MM.1S (cell line): ENCODE data around the gene ZNF292.

ENCODE experiments used
- DNase-seq: peaks from one replicate; pipeline ENCODE4 v3.0.0-alpha.2; 2015
- H2AFZ ChIP-seq: fragments of 300-600 bp; sonication (generic); 2 replicates; pipeline ENCODE4 v1.6.0; 2016; ENCODE audit warnings: antibody characterized with exemption, low read length
- H3F3A ChIP-seq: fragments of 300-600 bp; sonication (generic); 2 replicates; pipeline ENCODE4 v1.6.1; 2016; ENCODE audit warnings: mild to moderate bottlenecking, antibody characterized with exemption, low read length, moderate library complexity, mixed read lengths; ENCODE audit not compliant: insufficient read depth
- H3K27ac ChIP-seq: fragments of 300-600 bp; sonication (generic); 2 replicates; pipeline ENCODE4 v1.5.1; 2016; ENCODE audit warnings: mild to moderate bottlenecking, low read length
- H3K27me3 ChIP-seq: fragments of 300-600 bp; sonication (generic); replicated peaks from 2 replicates; pipeline ENCODE4 v1.6.0; 2016; ENCODE audit warnings: low read length; ENCODE audit not compliant: insufficient read depth
- H3K36me3 ChIP-seq: fragments of 300-600 bp; sonication (generic); replicated peaks from 2 replicates; pipeline ENCODE4 v1.6.1; 2016; ENCODE audit warnings: mild to moderate bottlenecking, low read length, mixed read lengths; ENCODE audit not compliant: insufficient read depth
- H3K4me1 ChIP-seq: fragments of 300-600 bp; sonication (generic); 2 replicates; pipeline ENCODE4 v1.6.1; 2016; ENCODE audit warnings: low read length, mixed read lengths
- H3K4me2 ChIP-seq: fragments of 300-600 bp; sonication (generic); 2 replicates; pipeline ENCODE4 v1.6.0; 2016; ENCODE audit warnings: low read depth, low read length
- H3K4me3 ChIP-seq: fragments of 300-600 bp; sonication (generic); 2 replicates; pipeline ENCODE4 v1.5.1; 2016; ENCODE audit warnings: low read length, mixed read lengths
- H3K79me2 ChIP-seq: fragments of 300-600 bp; sonication (generic); 2 replicates; pipeline ENCODE4 v1.6.1; 2016; ENCODE audit warnings: mixed run types, low read length, mixed read lengths
- H3K9ac ChIP-seq: fragments of 300-600 bp; sonication (generic); 2 replicates; pipeline ENCODE4 v1.6.1; 2016; ENCODE audit warnings: low read length, mixed read lengths
- H3K9me2 ChIP-seq: fragments of 300-600 bp; sonication (generic); replicated peaks from 2 replicates; pipeline ENCODE4 v1.6.1; 2016; ENCODE audit warnings: mild to moderate bottlenecking, low read length, mixed read lengths; ENCODE audit not compliant: insufficient read depth
- H3K9me3 ChIP-seq: fragments of 300-600 bp; sonication (generic); replicated peaks from 2 replicates; pipeline ENCODE4 v1.6.1; 2016; ENCODE audit warnings: mild to moderate bottlenecking, low read length, mixed read lengths; ENCODE audit not compliant: insufficient read depth
- H4K20me1 ChIP-seq: fragments of 300-600 bp; sonication (generic); 2 replicates; pipeline ENCODE4 v1.6.1; 2016; ENCODE audit warnings: mild to moderate bottlenecking, low read length, moderate library complexity, mixed read lengths; ENCODE audit not compliant: insufficient read depth
- EZH2 ChIP-seq: fragments of 300-600 bp; sonication (generic); optimal IDR thresholded peaks from 2 replicates; pipeline ENCODE3; 2017; ENCODE audit warnings: low read depth, mild to moderate bottlenecking, antibody characterized with exemption, low read length, mixed read lengths
- EZH2phosphoT487 ChIP-seq: fragments of 300-600 bp; sonication (generic); IDR thresholded peaks from 2 replicates; pipeline ENCODE4 v1.6.1; 2018; ENCODE audit warnings: antibody characterized with exemption, low read length
- TF ChIP-seq, protein P1 (sequence below): fragments of 300-600 bp; sonication (generic); IDR thresholded peaks from 2 replicates; pipeline ENCODE4 v1.5.1; 2016; ENCODE audit warnings: antibody characterized with exemption, low read length, mixed read lengths

ZNF292 gene

GRCh38 chr6:87210979-87211378, 55.6 kb downstream of the ZNF292 start:
- Histone ChIP-seq H3K36me3 (no peaks in the 10 kb centered on the region), H3K27me3 (no peaks in the 10 kb centered on the region), H3K9me2 (no peaks in the 10 kb centered on the region), H3F3A (no peaks in the 10 kb centered on the region), H3K79me2 (peaks cover 89% of the 10 kb centered on the region), H3K9ac (no peak overlapping the region), H4K20me1 (peaks cover 17% of the 10 kb centered on the region), H2AFZ (no peak overlapping the region), H3K4me1 (no peaks in the 10 kb centered on the region), H3K27ac (no peak overlapping the region), H3K4me3 (no peak overlapping the region), H3K4me2 (no peak overlapping the region), H3K9me3 (no peaks in the 10 kb centered on the region)
- TF ChIP-seq, protein P1, sequence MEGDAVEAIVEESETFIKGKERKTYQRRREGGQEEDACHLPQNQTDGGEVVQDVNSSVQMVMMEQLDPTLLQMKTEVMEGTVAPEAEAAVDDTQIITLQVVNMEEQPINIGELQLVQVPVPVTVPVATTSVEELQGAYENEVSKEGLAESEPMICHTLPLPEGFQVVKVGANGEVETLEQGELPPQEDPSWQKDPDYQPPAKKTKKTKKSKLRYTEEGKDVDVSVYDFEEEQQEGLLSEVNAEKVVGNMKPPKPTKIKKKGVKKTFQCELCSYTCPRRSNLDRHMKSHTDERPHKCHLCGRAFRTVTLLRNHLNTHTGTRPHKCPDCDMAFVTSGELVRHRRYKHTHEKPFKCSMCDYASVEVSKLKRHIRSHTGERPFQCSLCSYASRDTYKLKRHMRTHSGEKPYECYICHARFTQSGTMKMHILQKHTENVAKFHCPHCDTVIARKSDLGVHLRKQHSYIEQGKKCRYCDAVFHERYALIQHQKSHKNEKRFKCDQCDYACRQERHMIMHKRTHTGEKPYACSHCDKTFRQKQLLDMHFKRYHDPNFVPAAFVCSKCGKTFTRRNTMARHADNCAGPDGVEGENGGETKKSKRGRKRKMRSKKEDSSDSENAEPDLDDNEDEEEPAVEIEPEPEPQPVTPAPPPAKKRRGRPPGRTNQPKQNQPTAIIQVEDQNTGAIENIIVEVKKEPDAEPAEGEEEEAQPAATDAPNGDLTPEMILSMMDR, result no peak
- TF ChIP-seq EZH2phosphoT487, result no peak
- no peak for TF ChIP-seq EZH2
- DNase-seq, result no peak

- Histone ChIP-seq H3K9me3 (no peaks in the 10 kb centered on the region), H3K79me2 (peaks cover 72% of the 10 kb centered on the region), H3F3A (no peaks in the 10 kb centered on the region), H3K36me3 (no peaks in the 10 kb centered on the region), H3K4me3 (no peak overlapping the region), H3K9ac (no peak overlapping the region), H4K20me1 (peaks cover 17% of the 10 kb centered on the region), H3K9me2 (no peaks in the 10 kb centered on the region), H3K4me1 (no peaks in the 10 kb centered on the region), H3K27ac (no peak overlapping the region), H3K27me3 (no peaks in the 10 kb centered on the region), H3K4me2 (no peak overlapping the region), H2AFZ (no peak overlapping the region)
- DNase-seq, result no peak
- no peak for TF ChIP-seq EZH2phosphoT487
- TF ChIP-seq, protein P1, result no peak
- TF ChIP-seq EZH2, result no peak
These were observed 57.2 kb downstream of the ZNF292 start for GRCh38 chr6:87212596-87212995.

GRCh38 chr6:87213364-87213763, 58.0 kb downstream of the ZNF292 start:
- no peaks in the 10 kb centered on the region for H3K9me2 ChIP-seq

More at GRCh38 chr6:87213364-87213763, 58.0 kb downstream of the ZNF292 start:
- no peaks in the 10 kb centered on the region for H3F3A ChIP-seq
- H3K4me2 ChIP-seq, result no peak overlapping the region
- peaks cover 15% of the 10 kb centered on the region for H4K20me1 ChIP-seq
- H3K9ac ChIP-seq, result no peak overlapping the region
- no peak overlapping the region for H3K27ac ChIP-seq
- no peaks in the 10 kb centered on the region for H3K27me3 ChIP-seq
- H3K79me2 ChIP-seq, result peaks cover 65% of the 10 kb centered on the region
- TF ChIP-seq, protein P1, result no peak
- TF ChIP-seq EZH2phosphoT487 (no peak), EZH2 (no peak)
- H3K4me3 ChIP-seq, result no peak overlapping the region
- no peak for DNase-seq
- H3K9me3 ChIP-seq, result no peaks in the 10 kb centered on the region
- no peaks in the 10 kb centered on the region for H3K36me3 ChIP-seq
- no peak overlapping the region for H2AFZ ChIP-seq
- H3K4me1 ChIP-seq, result no peaks in the 10 kb centered on the region
